GM21619 (cell line): ENCODE measurements around the gene PAH.
"Not testable (repeated sequence)": the region's sequence is repeated elsewhere in the genome, so short reads cannot be mapped to it uniquely, and the experiment has no call there.

Source experiments
- ATAC-seq: cut with Tn5 transposase; IDR thresholded peaks from one replicate; pipeline ENCODE4 v1.9.1; 2021; ENCODE audit not compliant: unreplicated experiment

Gene PAH

DNA sequence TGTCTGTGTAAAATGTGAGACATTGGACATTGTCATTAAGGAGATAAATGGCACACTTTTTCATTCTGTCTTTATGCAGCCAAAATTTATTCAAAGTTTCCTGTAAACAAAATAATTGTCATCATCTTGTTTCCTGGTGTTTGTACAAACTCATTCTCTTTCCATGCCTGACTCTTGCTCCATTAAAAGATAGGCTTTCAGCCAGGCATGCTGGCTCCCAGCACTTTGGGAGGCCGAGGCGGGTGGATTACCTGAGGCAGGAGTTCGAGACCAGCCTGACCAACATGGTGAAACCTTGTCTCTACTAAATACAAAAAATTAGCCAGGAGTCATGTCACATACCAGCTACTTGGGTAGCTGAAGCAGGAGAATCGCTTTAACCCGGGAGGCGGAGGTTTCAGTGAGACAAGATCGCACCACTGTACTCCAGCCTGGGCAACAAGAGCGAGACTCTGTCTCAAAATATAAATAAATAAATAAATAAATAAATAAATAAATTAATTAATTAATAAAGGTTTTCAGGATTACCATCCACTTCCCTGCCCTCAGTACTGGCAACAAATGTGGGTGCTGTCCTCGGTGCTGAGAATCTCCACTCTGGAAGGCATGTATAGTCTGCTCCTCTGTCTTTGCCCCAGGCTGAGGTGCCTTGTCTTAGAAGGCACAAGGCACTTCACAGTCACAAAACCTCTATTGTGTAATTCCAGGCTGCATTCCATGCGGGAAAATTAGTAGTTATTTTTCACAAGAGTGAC lies 83.2 kb downstream of the PAH start:
- ATAC-seq = no peak

DNA sequence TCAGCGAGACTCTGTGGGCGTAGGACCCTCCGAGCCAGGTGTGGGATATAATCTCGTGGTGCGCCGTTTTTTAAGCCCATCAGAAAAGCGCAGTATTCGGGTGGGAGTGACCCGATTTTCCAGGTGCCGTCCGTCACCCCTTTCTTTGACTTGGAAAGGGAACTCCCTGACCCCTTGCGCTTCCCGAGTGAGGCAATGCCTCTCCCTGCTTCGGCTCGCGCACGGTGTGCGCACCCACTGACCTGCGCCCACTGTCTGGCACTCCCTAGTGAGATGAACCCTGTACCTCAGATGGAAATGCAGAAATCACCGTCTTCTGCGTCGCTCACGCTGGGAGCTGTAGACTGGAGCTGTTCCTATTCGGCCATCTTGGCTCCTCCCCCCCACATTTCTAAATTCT lies 84.2 kb downstream of the PAH start:
- not testable (repeated sequence) for ATAC-seq

GRCh38 chr12:102824218-102824835 lies 92.7 kb downstream of the PAH start:
- ATAC-seq = no peak

DNA sequence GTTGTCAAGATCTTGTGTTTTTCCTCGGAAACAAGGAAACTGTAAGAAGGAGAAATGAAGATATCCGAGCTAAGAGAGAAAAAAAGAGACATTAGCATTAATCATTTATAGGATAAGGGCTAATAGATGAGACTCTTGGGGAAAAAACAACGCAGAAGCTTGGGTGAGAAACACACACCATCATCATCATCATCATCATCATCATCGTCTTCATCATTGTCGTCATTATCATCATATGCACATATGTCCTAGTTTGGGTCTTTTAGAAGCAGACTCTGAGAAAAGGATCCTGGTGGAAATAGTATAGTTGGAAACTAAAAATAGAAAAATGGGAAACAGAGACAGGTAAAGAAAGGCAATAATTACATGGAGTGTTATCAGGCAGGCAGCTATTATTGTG lies 95.9 kb downstream of the PAH start:
- ATAC-seq = no peak

GRCh38 chr12:102816816-102817434 lies 100.1 kb downstream of the PAH start:
- ATAC-seq = no peak

DNA sequence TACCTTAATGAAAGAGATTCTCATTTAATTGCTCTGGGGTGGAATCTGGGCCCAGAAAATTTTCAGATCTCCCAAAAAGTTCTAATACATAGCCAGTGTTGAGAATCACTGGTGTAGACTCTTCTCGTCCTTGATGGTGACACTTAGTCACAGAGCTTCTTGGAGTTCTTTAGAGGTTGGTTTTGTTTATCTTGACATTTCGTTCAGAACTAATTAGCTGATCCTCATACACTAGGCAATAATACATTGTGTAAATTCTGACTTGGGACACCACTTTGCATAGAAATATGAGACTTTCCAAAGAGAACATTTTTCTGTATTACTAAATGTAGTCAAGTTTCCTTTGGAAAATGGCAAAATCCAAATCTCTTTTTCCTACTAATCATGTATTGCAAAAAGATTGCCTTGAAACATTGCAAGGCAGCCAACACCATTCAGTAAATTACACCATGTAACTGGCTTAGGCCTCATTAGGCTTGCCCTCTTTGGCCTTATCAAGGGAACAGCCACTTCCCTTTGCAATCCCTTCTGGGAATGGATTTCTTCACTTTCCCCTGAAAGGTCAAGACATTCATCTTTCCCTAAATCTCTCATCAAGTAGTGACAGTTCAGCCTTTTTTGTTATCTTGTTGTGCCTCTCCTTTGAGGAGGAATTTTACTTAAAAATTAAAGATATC lies 102.2 kb downstream of the PAH start:
- no peak for ATAC-seq

DNA sequence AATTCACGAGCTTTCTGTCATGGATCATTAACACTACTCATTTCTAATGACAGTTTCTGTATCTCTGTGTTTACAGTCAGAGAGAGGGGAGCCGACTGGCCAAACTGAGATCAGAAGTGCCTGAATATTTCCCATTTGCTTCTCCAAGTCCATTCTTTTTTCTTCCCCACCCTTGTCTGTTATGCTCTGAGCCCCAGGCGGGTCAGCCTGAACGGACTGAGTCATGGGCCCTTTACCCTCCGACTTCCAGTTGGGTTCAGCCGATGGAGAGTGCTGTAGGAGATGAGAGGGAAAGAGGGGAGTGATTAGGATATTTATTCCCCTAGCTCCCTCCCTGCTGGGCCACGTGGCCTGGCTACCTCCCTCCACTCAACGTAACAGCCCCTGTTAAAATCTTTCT lies 104.7 kb downstream of the PAH start:
- no peak for ATAC-seq

DNA sequence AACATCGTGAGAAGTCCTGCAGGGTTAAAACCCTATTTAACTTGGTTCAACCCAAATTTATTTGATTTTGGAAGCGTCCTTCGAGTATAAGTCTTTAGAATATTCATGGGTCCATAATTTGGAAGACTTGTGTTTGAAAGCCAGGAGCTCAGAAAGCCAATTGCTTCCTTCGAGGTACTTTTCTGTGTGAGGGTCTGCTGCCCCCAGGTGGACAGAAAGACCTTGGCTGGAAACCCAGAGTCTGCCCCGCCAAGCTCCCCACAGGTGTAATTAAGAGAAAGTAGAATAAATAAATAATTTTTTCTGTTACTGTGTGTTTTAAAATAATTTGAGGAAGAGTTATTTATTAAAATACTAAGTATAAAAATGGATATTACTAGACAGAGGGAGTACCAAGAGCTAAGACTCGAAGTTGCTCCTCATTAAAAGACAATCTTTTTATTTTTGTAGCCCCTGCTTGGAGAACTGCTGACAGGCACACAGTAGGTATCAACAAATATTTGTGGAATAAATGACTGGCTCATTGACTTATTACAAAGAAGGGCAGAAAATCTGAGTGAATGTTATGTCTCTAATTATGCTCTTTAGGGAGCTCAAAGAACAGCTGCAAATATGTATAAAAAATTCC lies 105.8 kb downstream of the PAH start:
- ATAC-seq = no peak

DNA sequence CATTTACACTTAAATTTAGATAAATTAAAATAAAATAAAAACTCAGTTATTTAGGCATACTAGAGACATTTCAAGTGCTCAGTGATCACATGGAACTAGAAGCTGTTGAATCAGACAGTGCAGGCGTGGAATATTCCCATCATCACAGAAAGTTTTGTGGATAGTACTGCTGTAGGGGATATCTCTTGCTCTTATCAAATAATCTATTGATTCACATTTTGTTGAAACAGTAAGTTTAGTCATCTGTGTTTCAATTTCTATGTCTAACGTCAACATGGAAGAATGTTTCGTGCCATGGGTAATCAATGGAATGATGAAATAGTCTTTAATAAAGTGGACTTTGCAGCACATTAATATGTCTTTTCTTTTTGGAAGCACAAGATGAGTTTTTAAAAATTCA lies 108.6 kb downstream of the PAH start:
- ATAC-seq = no peak

DNA sequence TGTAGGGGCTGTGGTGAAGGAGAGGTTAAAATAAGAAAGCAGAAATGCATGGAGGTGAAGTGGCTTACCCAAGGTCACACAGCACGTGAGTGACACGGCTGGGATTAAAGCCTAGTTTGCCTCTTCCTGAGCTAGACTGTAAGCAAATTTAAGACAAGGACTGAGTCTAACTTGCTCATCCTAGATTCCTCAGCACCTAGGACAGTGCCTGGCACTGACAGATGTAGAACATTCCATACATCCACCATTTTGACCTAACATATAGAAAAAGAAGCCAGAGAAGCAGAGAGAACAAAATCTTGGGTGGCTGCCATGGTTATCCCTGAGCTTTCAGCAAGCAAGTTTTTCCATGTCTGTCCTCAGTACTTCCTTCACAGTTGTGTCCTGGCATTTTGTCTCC lies 110.5 kb downstream of the PAH start:
- no peak for ATAC-seq

DNA sequence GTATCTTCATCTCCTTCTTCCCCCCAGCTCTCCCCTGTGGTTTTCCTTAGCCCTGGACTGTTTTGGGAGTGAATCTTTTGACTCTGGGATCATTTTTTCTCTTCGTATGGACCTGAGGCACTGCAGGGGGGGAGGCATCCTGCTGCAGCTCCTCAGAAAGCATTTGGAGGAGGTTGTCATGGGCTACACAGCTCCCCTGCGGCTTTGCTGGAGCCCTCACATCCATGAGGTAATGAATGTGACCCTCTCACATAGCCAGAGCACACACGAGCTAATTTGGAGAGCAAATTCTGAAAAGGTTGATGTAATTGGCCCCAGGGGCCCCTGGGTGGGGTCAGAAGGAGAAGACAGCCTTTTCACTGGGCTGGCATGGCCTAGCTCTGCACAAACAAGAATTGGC lies 110.9 kb downstream of the PAH start:
- ATAC-seq = no peak

- no peak for ATAC-seq
Measured at GRCh38 chr12:102800565-102800964, 116.5 kb downstream of the PAH start.

GRCh38 chr12:102799229-102799628 lies 117.8 kb downstream of the PAH start:
- no peak for ATAC-seq

DNA sequence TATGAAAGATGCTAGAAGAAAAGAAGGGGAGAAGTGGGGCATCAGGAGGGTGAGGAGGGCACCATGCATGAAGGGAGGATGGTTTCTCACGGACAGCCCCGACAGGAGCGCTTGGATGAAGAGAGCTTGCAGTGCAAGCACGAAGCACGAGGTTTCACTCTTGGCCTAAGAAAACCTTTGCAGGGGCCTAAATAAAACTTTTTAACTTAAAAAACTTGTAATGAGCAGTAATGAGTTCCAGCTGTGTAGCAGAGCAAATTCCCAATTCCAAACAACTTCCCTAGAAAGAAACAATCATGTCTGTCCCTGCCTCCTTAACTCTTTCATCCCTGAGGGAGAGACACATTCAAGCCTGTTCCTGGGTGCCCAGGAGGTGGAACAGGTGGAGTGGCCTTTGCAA lies 119.5 kb downstream of the PAH start:
- ATAC-seq = no peak

GRCh38 chr12:102793921-102794320 lies 123.1 kb downstream of the PAH start:
- no peak for ATAC-seq
